Naive B cell (primary cell): ENCODE results near the gene ELFN2. TPM values are rescaled to one million over a fixed set of nuclear protein-coding genes. Genes with fewer than 3 reads are reported as not detected.
A peak's percentile ranks its signal among the peaks of the same experiment; 100 is the strongest.

Experiments used
- ATAC-seq, 2 donors: fragments of 150-1000 bp; cut with Tn5 transposase; 2 replicates each; pipeline ENCODE4 v1.10.0; 2021; ENCODE audit warnings: low read depth in 2 of 2, mild to moderate bottlenecking in 2 of 2, moderate library complexity in 2 of 2
- DNase-seq: peaks from one replicate; pipeline ENCODE4 v3.0.0; 2022
- H3K27ac Mint-ChIP-seq, 6 donors: one replicate each; pipeline ENCODE4 v1.8.0; 2020 to 2022; ENCODE audit warnings: mild to moderate bottlenecking in 6 of 6, mixed read lengths in 6 of 6, moderate library complexity in 5 of 6, inconsistent platforms in 2 of 6
- H3K27me3 Mint-ChIP-seq, 3 donors: one replicate each; pipeline ENCODE4 v1.8.0; 2021 to 2022; ENCODE audit warnings: mixed read lengths in 3 of 3, mild to moderate bottlenecking in 1 of 3
- H3K36me3 Mint-ChIP-seq, 2 donors: one replicate each; pipeline ENCODE4 v1.8.0; 2020 to 2022; ENCODE audit warnings: mixed read lengths in 2 of 2, inconsistent platforms in 1 of 2, mild to moderate bottlenecking in 1 of 2
- H3K4me1 Mint-ChIP-seq, 3 donors: one replicate each; pipeline ENCODE4 v1.8.0; 2020 to 2022; ENCODE audit warnings: mixed read lengths in 3 of 3, inconsistent platforms in 1 of 3, mild to moderate bottlenecking in 1 of 3, moderate library complexity in 1 of 3
- H3K4me3 Mint-ChIP-seq, 8 donors: one replicate each; pipeline ENCODE4 v1.8.0; 2020 to 2022; ENCODE audit warnings: mild to moderate bottlenecking in 8 of 8, mixed read lengths in 8 of 8, moderate library complexity in 8 of 8, inconsistent platforms in 2 of 8
- H3K9me3 Mint-ChIP-seq, 7 donors: one replicate each; pipeline ENCODE4 v1.8.0; 2020 to 2022; ENCODE audit warnings: mixed read lengths in 7 of 7, mild to moderate bottlenecking in 5 of 7, inconsistent platforms in 2 of 7, moderate library complexity in 1 of 7
- polyA plus RNA-seq, 6 donors: library from polyadenylated mRNA; unstranded; fragments of 300-500 nt; fragmentation: Illumina TruSeq; gene quantifications; one replicate each; pipeline ENCODE4 v1.2.3, GENCODE V29; 2021; ENCODE audit warnings: low read depth in 6 of 6

Gene ELFN2
- polyA plus RNA-seq, 6 donors from 2014 or later, result not detected

GRCh38 chr22:37462983-37463382 is 35.7 kb upstream of the ELFN2 start:
- Mint-ChIP-seq H3K27me3 (no peaks in the 10 kb centered on the region), H3K36me3 (peaks cover 4 to 17% of the 10 kb centered on the region in 2 donors), H3K27ac (peak overlapping the region in 1 of 6 donors; percentile 6), H3K4me1 (peaks cover 2 to 29% (median 16%) of the 10 kb centered on the region in 3 donors), H3K9me3 (no peaks in the 10 kb centered on the region), H3K4me3 (no peak overlapping the region)
- no peak for DNase-seq
- no peak for ATAC-seq

DNA sequence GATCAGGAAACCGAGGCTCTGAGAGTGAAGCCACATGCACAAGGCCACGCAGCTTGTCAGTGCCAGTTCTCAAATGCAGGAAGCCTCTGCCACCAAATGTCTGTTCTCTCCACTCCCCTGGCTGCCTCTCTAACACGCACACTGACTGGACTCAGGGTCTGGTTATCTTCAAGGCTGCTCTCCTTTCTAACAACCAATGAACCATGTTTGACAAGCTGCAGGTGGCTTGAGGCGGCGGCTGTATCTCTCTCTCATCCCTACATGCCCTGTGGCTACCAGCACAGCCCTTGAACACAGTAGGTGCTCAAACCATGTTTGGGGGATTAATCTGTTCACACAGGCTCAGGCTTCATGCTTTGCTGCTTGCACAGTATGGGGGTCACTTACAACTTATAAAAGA is 35.2 kb upstream of the ELFN2 start:
- ATAC-seq, result no peak
- H3K9me3 Mint-ChIP-seq, result no peaks in the 10 kb centered on the region
- H3K4me1 Mint-ChIP-seq, result peaks cover 3 to 28% (median 16%) of the 10 kb centered on the region in 3 donors
- no peak overlapping the region for H3K27ac Mint-ChIP-seq
- no peak for DNase-seq
- no peaks in the 10 kb centered on the region for H3K27me3 Mint-ChIP-seq
- H3K4me3 Mint-ChIP-seq, result no peak overlapping the region
- peaks cover 4 to 14% of the 10 kb centered on the region in 2 donors for H3K36me3 Mint-ChIP-seq

DNA sequence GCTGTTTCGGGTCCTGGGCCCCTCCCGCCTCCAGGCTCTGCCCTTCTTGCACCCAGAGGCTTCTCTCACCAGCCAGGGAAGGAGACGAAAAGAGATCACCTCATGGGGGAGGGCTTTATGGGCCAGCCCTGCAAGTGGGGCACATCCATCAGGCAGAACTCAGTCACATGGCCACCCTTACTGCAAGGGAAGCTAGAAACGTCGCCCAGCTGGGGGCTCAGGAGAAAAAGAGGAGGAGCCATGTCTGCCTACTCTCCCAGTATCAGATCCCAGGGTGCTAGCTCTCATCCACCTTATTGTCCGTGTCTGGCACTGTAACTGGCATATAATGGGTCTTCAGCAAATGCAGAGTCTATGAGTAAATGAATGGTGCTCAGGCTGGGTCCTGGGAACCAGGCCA is 34.7 kb upstream of the ELFN2 start:
- Mint-ChIP-seq H3K27ac (peak overlapping the region in 3 of 6 donors; percentile 15 to 71 (median 35)), H3K4me1 (peaks cover 5 to 32% (median 16%) of the 10 kb centered on the region in 3 donors)
- DNase-seq, result no peak

GRCh38 chr22:37460684-37461083 is 33.4 kb upstream of the ELFN2 start:
- Mint-ChIP-seq H3K27ac (no peak overlapping the region), H3K4me1 (peaks cover 5 to 29% (median 14%) of the 10 kb centered on the region in 3 donors), H3K36me3 (peaks cover 4 to 9% of the 10 kb centered on the region in 2 donors), H3K4me3 (no peak overlapping the region), H3K9me3 (no peaks in the 10 kb centered on the region), H3K27me3 (peaks cover 0 to 4% (median 0%) of the 10 kb centered on the region in 3 donors)
- ATAC-seq (no peak), DNase-seq (no peak)

More for the DNA sequence above, 34.7 kb upstream of the ELFN2 start:
- peak overlapping the region in 1 of 8 donors; percentile 16 for H3K4me3 Mint-ChIP-seq
- H3K9me3 Mint-ChIP-seq, result no peaks in the 10 kb centered on the region
- H3K36me3 Mint-ChIP-seq, result peaks cover 4 to 14% of the 10 kb centered on the region in 2 donors
- peaks cover 0 to 4% (median 0%) of the 10 kb centered on the region in 3 donors for H3K27me3 Mint-ChIP-seq
- no peak for ATAC-seq

GRCh38 chr22:37459206-37459605 is 31.9 kb upstream of the ELFN2 start:
- ATAC-seq (no peak), DNase-seq (no peak)
- H3K4me3 Mint-ChIP-seq, result no peak overlapping the region
- peaks cover 5 to 20% (median 10%) of the 10 kb centered on the region in 3 donors for H3K4me1 Mint-ChIP-seq
- H3K27ac Mint-ChIP-seq, result no peak overlapping the region
- H3K36me3 Mint-ChIP-seq, result peaks cover 0 to 4% of the 10 kb centered on the region in 2 donors
- H3K9me3 Mint-ChIP-seq, result no peaks in the 10 kb centered on the region
- H3K27me3 Mint-ChIP-seq, result peaks cover 0 to 4% (median 0%) of the 10 kb centered on the region in 3 donors

- Mint-ChIP-seq H3K4me1 (peaks cover 5 to 11% (median 7%) of the 10 kb centered on the region in 3 donors), H3K27ac (peak overlapping the region in 2 of 6 donors; percentile 22 to 90), H3K9me3 (no peaks in the 10 kb centered on the region), H3K27me3 (peaks cover 0 to 4% (median 0%) of the 10 kb centered on the region in 3 donors), H3K36me3 (peaks cover 0 to 4% of the 10 kb centered on the region in 2 donors), H3K4me3 (peak overlapping the region in 1 of 8 donors; percentile 12)
- DNase-seq, result peak; percentile 76
- peak; percentile 95 to 98 for ATAC-seq
Measured at GRCh38 chr22:37457093-37457893, 30.0 kb upstream of the ELFN2 start.

DNA sequence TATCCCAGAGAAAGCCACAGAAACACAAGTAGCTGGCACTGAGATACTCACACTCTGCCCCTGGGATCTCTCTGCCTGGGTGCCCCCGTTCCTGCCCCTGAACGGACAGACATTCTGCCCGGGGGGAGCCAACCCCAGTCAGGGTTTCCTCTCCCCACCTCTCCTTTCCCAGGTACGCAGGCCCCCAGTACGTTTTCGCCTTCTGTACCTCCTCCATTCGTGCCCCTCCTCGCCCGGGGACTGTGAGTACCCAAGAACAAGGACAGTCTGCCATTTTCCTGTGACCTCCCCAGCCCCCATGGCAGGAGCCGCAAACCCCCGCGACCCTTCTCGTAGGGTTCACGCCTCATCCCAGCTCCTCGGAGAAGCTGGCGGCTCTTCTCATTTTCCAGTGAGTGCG is 29.1 kb upstream of the ELFN2 start:
- Mint-ChIP-seq H3K36me3 (peaks cover 0 to 4% of the 10 kb centered on the region in 2 donors), H3K4me3 (no peak overlapping the region), H3K4me1 (peaks cover 5 to 10% (median 10%) of the 10 kb centered on the region in 3 donors), H3K27me3 (peaks cover 0 to 4% (median 0%) of the 10 kb centered on the region in 3 donors), H3K9me3 (no peaks in the 10 kb centered on the region), H3K27ac (peak overlapping the region in 1 of 6 donors; percentile 82)
- ATAC-seq, result no peak
- DNase-seq, result no peak

- Mint-ChIP-seq H3K4me1 (peaks cover 5 to 10% (median 10%) of the 10 kb centered on the region in 3 donors), H3K27me3 (peaks cover 0 to 4% (median 0%) of the 10 kb centered on the region in 3 donors), H3K9me3 (no peaks in the 10 kb centered on the region)
Measured at GRCh38 chr22:37455896-37456295, 28.6 kb upstream of the ELFN2 start.

DNA sequence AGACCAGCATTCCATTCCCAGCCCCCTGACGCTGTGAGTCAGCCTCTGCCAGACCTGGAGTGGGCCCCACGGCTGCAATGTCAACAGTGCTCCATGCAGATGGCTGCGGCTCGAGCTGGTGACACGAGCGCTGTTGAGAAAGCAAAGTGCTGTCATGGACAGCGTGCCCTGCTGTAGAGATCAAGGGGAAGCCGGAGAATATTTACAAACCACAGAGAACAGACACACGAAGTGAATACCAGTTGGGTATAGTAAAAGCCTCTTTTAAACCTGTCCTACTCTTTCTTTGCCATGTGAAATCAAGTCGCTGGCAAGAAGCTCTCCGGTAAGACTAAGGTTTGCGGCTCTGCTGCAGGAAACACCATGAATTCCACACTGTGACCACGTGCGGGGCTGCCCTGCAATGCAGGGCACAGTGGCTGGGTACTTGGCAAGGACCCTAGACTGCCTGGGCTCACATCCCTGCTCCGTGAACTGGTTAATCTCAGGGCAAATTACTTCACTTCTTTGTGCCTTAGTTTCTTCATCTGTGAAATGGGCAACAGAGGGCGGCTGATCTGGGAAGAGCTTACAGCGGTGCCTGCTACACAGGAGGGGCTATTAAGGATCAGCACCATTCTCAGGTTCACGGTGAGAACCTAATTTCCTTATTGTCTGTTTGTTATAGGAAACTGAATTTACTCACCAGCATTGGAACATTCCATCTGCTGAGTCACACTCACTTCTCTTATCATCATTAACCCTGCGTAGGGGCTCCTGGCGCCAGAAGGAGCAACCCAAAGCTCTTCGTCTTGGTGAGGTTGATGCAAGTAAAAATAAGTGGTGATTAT is 27.8 kb upstream of the ELFN2 start:
- ATAC-seq (no peak), DNase-seq (no peak)
- H3K27me3 Mint-ChIP-seq, result peaks cover 0 to 4% (median 0%) of the 10 kb centered on the region in 3 donors
- peaks cover 0 to 4% of the 10 kb centered on the region in 2 donors for H3K36me3 Mint-ChIP-seq
- H3K4me1 Mint-ChIP-seq, result peaks cover 5 to 10% (median 10%) of the 10 kb centered on the region in 3 donors
- H3K4me3 Mint-ChIP-seq, result no peak overlapping the region
- H3K9me3 Mint-ChIP-seq, result no peaks in the 10 kb centered on the region
- H3K27ac Mint-ChIP-seq, result peak overlapping the region in 1 of 6 donors; percentile 47

More at GRCh38 chr22:37455896-37456295, 28.6 kb upstream of the ELFN2 start:
- Mint-ChIP-seq H3K36me3 (peaks cover 0 to 4% of the 10 kb centered on the region in 2 donors), H3K4me3 (no peak overlapping the region), H3K27ac (peak overlapping the region in 2 of 6 donors; percentile 5 to 75)
- ATAC-seq (no peak), DNase-seq (no peak)

DNA sequence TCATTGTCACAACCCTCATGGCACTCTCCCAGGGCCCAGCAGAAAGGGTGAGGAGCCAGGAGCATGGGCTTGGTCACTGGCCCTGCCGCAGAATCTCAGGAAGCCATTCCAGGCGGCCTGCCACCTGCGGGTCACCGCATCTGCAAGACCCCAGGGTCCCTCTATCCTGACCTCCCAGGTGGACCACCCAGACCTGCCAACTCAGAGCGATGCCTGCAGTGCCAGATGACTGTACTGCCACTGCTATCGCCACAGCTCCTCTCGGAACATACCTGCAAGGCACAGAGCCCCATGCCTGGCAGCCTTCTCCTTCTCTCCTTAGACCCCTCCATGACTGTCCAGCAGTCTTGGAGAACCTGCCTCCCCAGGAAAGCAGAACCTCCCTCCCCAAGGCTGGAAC is 26.4 kb upstream of the ELFN2 start:
- DNase-seq (no peak), ATAC-seq (no peak)
- H3K9me3 Mint-ChIP-seq, result no peaks in the 10 kb centered on the region
- H3K36me3 Mint-ChIP-seq, result peaks cover 0 to under 1% of the 10 kb centered on the region in 2 donors
- no peak overlapping the region for H3K4me3 Mint-ChIP-seq
- peak overlapping the region in 1 of 6 donors; percentile 63 for H3K27ac Mint-ChIP-seq
- peaks cover 0 to 13% (median 0%) of the 10 kb centered on the region in 3 donors for H3K27me3 Mint-ChIP-seq
- H3K4me1 Mint-ChIP-seq, result peaks cover 5 to 10% (median 10%) of the 10 kb centered on the region in 3 donors

DNA sequence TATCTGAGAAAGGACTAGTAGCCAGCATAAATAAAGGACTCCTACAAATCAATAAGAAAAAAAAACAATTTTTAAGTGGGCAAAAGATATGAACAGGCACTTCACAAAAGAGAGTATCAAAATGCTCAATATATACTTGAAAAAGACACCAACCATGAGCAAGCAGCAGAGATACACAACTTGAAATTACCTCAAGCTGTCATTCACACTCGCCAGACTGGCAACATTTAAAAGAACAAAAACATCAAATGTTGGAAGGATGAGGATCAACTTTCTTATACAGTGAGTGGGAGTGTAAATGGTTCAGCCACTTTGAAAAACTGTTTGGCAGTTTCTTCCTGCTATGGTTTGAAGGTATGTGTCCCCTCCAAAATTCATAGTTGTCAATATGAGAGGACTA is 23.9 kb upstream of the ELFN2 start:
- no peak overlapping the region for H3K4me3 Mint-ChIP-seq
- H3K27me3 Mint-ChIP-seq, result peaks cover 0 to 21% (median 15%) of the 10 kb centered on the region in 3 donors
- peaks cover 5% of the 10 kb centered on the region in 3 donors for H3K4me1 Mint-ChIP-seq
- H3K27ac Mint-ChIP-seq, result no peak overlapping the region
- no peaks in the 10 kb centered on the region for H3K36me3 Mint-ChIP-seq
- ATAC-seq, result no peak
- H3K9me3 Mint-ChIP-seq, result no peaks in the 10 kb centered on the region
- DNase-seq, result no peak

- Mint-ChIP-seq H3K4me3 (no peak overlapping the region), H3K36me3 (peaks cover 0 to 2% of the 10 kb centered on the region in 2 donors), H3K27me3 (peaks cover 0 to 21% (median 15%) of the 10 kb centered on the region in 3 donors), H3K4me1 (peaks cover 5% of the 10 kb centered on the region in 3 donors), H3K9me3 (no peaks in the 10 kb centered on the region), H3K27ac (no peak overlapping the region)
- no peak for ATAC-seq
- no peak for DNase-seq
Measured at GRCh38 chr22:37449331-37450001, 22.2 kb upstream of the ELFN2 start.
